Measurements from ENCODE around the gene RASD1.
"Not testable (repeated sequence)": the region's sequence is repeated elsewhere in the genome, so short reads cannot be mapped to it uniquely, and the experiment has no call there.

The RASD1 gene

DNA sequence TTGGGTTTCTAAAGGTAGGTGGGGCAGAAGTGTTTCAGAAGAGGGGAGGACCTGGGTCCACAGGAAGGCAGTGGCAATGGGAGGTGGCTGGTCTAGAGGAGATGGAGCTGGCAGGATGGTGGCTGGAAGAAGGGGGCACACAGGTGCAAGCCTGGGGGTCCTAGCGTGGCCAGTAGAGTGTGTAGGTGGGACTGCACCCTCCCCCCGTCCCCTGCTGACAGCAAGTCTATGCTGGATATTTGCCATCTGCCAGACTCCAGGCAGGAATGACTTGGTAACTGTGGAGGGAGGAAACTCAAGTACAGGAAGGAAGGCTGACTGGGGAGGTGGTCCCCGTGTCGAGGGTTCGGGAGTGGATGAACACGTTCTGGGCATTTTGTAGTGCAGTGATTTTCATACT is 10.8 kb downstream of the RASD1 start:
- Mint-ChIP-seq H3K4me3 (no peak overlapping the region), H3K27ac (no peak overlapping the region), H3K27me3 (no peaks in the 10 kb centered on the region), H3K4me1 (ENCODE audit: low read depth) (peaks cover 63% of the 10 kb centered on the region), H3K9me3 (no peaks in the 10 kb centered on the region), H3K36me3 (ENCODE audit: low read depth) (peaks cover 58% of the 10 kb centered on the region)

DNA sequence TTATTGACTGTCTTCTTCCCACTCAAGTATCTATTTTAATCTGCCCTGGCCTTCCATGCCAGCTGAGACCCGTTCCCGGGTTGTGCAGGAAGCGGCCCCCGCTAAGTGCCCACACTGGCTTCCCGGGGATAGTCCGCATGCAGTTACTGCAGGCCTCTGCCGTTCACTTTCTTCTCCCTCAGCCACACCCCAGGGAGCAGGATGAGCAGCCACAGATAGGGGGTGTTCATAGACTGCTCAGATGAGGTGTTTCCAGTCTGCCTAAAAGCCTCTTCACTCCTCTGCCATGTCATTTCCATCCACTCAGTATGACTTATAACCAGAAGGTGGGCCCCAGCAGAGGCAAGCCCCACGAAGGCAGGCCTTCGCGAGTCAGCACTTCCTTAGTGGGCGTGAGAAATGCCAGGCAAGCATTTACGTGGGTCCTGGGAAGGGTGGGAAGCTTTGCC is 11.7 kb downstream of the RASD1 start:
- peak overlapping the region; percentile 66 for H3K27ac Mint-ChIP-seq
- no peaks in the 10 kb centered on the region for H3K9me3 Mint-ChIP-seq
- no peak overlapping the region for H3K4me3 Mint-ChIP-seq
- no peaks in the 10 kb centered on the region for H3K27me3 Mint-ChIP-seq
- peaks cover 51% of the 10 kb centered on the region for H3K36me3 Mint-ChIP-seq (ENCODE audit: low read depth)
- H3K4me1 Mint-ChIP-seq (ENCODE audit: low read depth), result peaks cover 73% of the 10 kb centered on the region

DNA sequence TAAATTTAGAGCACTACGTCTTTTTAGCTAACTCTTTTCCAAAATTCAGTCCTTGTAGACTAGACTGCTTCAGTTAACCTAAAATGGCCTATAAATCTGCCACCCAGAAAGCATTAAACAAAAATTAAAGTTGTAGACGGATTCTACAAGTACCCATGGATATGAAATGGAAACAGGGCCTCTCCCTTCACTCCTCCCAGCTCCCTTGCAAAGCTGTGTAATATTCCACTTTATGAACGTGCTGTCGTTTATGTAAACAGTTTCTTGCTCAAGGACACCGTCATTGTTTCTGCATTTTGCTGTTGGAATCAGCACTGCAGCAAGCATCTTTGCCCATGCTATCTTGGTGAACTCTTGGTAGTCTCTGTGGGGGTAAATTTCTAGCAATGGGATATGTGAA is 14.3 kb downstream of the RASD1 start:
- H3K4me1 Mint-ChIP-seq (ENCODE audit: low read depth), result peaks cover 79% of the 10 kb centered on the region
- H3K27me3 Mint-ChIP-seq, result no peaks in the 10 kb centered on the region
- no peak overlapping the region for H3K4me3 Mint-ChIP-seq
- H3K36me3 Mint-ChIP-seq (ENCODE audit: low read depth), result peaks cover 29% of the 10 kb centered on the region
- H3K9me3 Mint-ChIP-seq, result no peaks in the 10 kb centered on the region
- no peak overlapping the region for H3K27ac Mint-ChIP-seq

DNA sequence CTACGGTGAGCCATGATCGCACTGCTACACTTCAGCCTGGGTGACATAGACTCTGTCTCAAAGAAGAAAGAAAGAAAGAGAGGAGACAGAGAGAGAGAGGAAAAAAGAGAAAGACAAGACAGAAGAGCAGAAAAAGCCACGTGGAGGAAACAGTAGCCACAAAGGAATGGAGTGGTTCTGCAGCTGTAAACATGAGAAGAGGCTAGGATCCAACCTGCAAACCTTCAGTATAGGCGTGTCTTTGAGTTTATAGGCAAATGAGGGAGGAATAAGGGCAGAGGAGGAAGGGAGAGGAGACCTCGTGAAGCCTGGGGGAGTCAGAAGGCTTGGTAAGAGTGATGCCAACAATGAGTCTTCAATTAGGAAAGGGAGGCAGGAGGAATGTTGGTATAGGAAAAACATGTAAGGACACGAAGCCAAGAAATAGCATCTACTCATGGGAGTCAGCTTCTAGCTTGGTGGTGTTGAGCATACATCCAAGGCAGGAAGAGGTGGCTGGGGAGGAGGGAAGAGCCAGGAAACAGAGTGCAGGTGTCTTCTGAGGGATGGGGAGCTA is 15.5 kb downstream of the RASD1 start:
- Mint-ChIP-seq H3K27me3 (no peaks in the 10 kb centered on the region), H3K27ac (peak overlapping the region; percentile 12), H3K9me3 (no peaks in the 10 kb centered on the region), H3K36me3 (ENCODE audit: low read depth) (peaks cover 24% of the 10 kb centered on the region), H3K4me1 (ENCODE audit: low read depth) (peaks cover 80% of the 10 kb centered on the region), H3K4me3 (no peak overlapping the region)

DNA sequence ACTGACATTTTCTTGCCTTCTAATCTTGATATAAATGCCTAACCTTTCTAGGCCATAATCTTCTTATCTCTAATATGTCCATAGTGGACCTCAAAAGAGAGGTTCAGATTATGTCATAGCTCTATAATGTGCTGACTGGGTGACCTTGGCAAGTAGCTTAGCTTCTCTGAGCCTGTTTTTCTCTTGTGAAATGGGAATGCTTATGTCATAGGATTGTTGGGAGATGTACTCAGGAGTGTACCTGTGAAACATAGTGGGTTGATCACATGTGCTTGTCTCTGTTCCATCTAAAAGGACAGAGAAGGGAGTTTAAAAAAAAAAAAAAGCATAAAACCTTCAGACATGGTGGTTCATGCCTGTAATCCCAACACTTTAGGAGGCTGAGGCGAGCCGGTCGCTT is 17.0 kb downstream of the RASD1 start:
- H3K4me1 Mint-ChIP-seq (ENCODE audit: low read depth), result peaks cover 69% of the 10 kb centered on the region
- no peaks in the 10 kb centered on the region for H3K9me3 Mint-ChIP-seq
- peak overlapping the region; percentile 15 for H3K27ac Mint-ChIP-seq
- H3K4me3 Mint-ChIP-seq, result no peak overlapping the region
- no peaks in the 10 kb centered on the region for H3K27me3 Mint-ChIP-seq
- peaks cover 15% of the 10 kb centered on the region for H3K36me3 Mint-ChIP-seq (ENCODE audit: low read depth)

DNA sequence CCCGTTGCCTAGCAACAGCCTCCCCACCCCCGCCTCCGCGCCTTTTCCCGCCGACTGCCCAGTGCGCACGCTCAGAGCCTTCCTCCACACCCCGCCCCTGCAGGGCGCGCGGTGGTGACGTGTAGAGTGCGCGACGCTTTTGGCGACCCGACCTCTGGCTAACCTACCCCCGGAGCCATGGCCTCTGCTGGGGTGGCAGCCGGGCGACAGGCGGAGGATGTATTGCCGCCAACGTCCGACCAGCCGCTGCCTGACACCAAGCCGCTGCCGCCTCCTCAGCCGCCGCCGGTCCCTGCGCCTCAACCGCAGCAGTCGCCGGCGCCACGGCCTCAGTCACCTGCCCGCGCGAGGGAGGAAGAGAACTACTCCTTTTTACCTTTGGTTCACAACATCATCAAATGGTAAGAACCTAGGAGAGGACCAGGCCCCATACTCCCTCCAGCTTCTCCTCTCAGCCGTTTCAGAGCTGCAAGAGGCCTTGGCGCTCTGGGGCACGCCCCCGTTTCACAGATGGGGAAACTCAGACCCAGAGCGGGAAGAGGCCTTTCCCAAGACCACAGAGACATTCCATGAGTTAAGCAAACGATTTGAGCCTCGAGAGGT is 19.2 kb downstream of the RASD1 start, which contains the start of gene MED9:
MED9 (plus strand) TSS at position 136 of the 603 bp plus-strand sequence; CDS start at position 178, 42 bp downstream.
- peaks cover 3% of the 10 kb centered on the region for H3K27me3 Mint-ChIP-seq
- no peaks in the 10 kb centered on the region for H3K9me3 Mint-ChIP-seq
- H3K36me3 Mint-ChIP-seq (ENCODE audit: low read depth), result peaks cover 5% of the 10 kb centered on the region
- peak within 1 kb of the TSS; percentile 92 for H3K4me3 Mint-ChIP-seq
- H3K27ac Mint-ChIP-seq, result peak within 1 kb of the TSS; percentile 90
- peaks cover 58% of the 10 kb centered on the region for H3K4me1 Mint-ChIP-seq (ENCODE audit: low read depth)

DNA sequence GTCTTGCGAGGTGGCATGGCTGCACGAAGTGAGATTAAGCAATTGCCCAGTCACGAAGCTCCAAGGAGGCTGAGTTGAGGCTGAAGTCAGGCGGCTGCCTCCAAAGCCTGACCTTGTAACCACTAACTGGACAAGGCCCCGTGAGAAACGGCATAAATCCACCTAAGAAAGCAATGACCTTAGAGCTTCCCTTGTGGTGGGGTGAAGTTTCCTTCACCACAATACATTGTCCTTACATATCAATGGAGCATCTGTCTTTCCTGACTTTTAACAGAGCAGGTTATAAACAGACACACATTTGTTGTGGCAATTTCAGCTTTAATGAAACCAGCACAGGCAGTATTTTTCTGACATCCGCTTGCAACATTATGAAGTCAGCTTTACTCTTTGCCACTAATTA is 21.9 kb downstream of the RASD1 start:
- Mint-ChIP-seq H3K4me3 (no peak overlapping the region), H3K36me3 (ENCODE audit: low read depth) (no peaks in the 10 kb centered on the region), H3K27me3 (peaks cover 3% of the 10 kb centered on the region), H3K9me3 (no peaks in the 10 kb centered on the region), H3K27ac (no peak overlapping the region), H3K4me1 (ENCODE audit: low read depth) (peaks cover 32% of the 10 kb centered on the region)

DNA sequence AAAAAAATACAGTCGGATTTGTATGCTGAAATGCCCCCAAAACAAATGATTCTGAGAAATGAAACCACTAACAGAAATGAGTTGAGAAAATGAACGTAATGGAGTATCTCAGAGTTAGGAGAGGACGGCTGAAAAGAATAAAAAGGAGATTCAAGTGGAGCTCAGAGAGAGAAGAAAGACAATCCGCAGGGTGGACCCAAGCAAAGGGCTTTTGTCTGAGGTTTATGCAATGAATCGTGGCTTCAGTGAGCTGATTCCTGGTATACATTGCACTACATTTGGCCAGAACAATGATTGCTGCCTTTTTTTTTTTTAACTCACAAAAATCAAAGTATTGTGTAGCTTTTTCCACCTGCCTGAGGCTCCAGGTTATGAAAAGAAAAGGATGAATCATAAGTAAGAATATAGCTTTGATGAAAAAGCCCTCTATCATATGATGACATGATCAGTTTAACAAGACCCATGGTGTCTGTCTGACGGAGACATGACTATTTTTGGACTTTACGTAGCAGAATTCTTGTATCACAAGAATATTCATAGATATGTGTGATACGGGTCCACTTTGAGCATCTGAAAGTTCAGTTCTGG is 23.8 kb downstream of the RASD1 start:
- Mint-ChIP-seq H3K27me3 (peaks cover 3% of the 10 kb centered on the region), H3K4me3 (no peak overlapping the region), H3K36me3 (ENCODE audit: low read depth) (no peaks in the 10 kb centered on the region), H3K4me1 (ENCODE audit: low read depth) (peaks cover 16% of the 10 kb centered on the region), H3K9me3 (no peaks in the 10 kb centered on the region), H3K27ac (no peak overlapping the region)

DNA sequence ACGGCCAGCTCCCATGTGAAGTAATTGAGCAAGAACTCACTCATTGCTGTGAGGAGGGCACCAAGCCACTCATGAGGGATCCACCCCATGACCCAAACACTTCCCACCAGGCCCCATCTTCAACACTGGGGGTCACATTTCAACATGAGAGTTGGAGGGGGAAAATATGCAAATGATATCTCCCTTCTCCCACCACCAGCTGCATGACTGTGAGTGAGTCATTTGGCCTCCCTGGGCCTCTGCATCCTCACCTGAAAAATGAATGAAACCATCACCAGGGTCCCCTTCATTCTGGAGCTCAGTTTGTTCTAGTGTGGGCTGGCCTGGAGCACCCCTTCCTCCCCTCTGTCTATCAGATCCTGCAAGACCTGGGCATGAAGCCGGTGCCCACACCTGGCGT is 26.2 kb downstream of the RASD1 start:
- H3K4me3 Mint-ChIP-seq, result no peak overlapping the region
- H3K4me1 Mint-ChIP-seq (ENCODE audit: low read depth), result peaks cover 9% of the 10 kb centered on the region
- no peak overlapping the region for H3K27ac Mint-ChIP-seq
- H3K9me3 Mint-ChIP-seq, result no peaks in the 10 kb centered on the region
- H3K36me3 Mint-ChIP-seq (ENCODE audit: low read depth), result no peaks in the 10 kb centered on the region
- peaks cover 3% of the 10 kb centered on the region for H3K27me3 Mint-ChIP-seq

DNA sequence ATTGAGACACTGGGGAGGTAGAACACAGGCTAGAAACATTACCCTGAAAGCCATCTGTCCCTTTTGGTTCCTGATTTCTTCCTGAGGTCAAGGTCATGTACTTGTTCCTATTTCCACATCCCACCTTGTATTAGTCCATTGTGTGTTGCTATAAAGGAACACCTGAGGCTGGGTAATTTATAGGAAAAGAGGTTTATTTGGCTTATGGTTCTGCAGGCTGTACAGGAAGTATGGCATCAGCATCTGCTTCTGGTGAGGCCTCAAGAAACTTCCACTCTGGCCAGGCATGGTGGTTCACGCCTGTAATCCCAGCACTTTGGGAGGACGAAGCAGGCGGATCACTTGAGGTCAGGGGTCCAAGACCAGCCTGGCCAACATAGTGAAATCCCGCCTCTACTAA is 26.8 kb downstream of the RASD1 start:
- Mint-ChIP-seq H3K36me3 (ENCODE audit: low read depth) (no peaks in the 10 kb centered on the region), H3K27ac (no peak overlapping the region), H3K4me1 (ENCODE audit: low read depth) (peaks cover 9% of the 10 kb centered on the region), H3K27me3 (peaks cover 7% of the 10 kb centered on the region), H3K4me3 (no peak overlapping the region), H3K9me3 (no peaks in the 10 kb centered on the region)

DNA sequence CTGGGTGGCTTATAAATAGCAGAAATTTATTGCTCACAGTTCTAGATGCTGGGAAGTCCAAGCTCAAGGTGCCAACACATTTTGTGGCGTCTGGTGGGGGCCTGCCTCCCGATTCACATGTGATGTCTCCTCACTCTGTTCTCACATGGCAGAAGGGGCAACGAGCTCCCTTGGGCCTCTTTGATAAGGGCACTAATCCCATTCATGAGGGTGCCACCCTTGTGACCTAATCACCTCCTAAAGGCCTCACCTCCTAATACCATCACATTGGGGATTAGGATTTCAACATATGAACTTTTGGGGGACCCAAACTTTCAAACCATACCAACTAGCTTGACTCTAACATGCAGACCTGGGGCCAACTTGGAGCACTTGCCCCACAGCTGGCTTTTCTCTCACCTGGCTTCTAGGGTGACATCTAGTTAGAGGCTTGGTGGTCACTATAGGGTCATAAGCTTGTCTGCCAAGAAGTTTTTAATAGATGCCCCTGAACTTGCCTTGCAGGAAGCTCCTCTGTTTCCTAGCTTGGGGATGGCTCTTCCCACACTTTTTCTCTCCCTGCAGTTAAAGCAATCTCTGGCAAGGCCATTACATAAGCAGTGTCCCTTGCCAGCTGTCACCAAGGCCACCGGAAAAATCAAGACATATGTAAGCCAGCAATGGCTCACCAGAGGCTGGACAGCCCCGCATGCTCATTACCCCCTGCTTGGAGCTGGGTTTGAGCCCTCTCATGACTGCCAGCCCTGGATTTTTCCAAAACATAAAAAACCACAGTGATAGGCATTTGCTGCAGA is 27.8 kb downstream of the RASD1 start:
- Mint-ChIP-seq H3K27me3 (peaks cover 7% of the 10 kb centered on the region), H3K4me3 (no peak overlapping the region), H3K4me1 (ENCODE audit: low read depth) (peaks cover 9% of the 10 kb centered on the region), H3K27ac (no peak overlapping the region), H3K36me3 (ENCODE audit: low read depth) (no peaks in the 10 kb centered on the region), H3K9me3 (no peaks in the 10 kb centered on the region)

DNA sequence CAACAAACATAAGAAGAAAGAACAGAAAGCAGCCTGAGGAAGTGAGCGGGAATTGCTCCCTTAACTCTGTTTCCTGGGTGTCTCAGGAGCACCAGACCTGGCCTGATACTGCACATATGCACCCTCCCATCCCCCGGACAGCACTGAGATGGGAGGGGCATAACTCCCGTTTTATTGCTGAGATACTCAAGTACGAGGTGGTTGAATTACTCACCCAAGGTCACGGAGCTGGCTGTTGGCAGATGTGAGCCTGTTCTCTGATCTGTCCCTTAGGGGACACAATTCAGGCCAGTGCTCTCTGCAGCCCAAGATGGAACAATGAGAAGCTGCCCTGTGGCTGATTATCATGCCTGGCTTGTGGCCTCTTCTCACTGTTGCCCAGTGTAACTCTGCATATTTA is 28.5 kb downstream of the RASD1 start:
- no peaks in the 10 kb centered on the region for H3K9me3 Mint-ChIP-seq
- H3K27me3 Mint-ChIP-seq, result peaks cover 4% of the 10 kb centered on the region
- H3K4me1 Mint-ChIP-seq (ENCODE audit: low read depth), result peaks cover 6% of the 10 kb centered on the region
- no peak overlapping the region for H3K4me3 Mint-ChIP-seq
- no peaks in the 10 kb centered on the region for H3K36me3 Mint-ChIP-seq (ENCODE audit: low read depth)
- no peak overlapping the region for H3K27ac Mint-ChIP-seq

DNA sequence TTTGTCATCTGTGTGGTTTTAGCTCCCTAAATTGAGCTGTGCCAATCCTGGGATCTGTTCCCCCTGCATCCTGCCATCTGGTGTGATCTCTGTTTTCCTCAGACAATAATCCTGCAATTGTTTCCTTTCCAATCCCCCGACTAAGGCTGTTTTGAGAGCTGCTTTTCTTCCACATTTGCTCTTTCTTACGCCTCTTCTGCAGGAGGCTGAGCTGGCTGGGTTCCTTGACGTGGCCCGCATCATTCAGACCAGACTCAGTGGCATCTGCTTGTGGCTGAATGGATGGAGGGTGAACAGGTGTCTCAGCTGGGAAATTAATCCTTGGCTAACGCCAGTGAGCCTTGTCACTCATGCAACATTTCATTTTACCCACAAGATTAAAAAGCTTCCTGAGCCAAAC is 29.2 kb downstream of the RASD1 start:
- no peak overlapping the region for H3K4me3 Mint-ChIP-seq
- no peaks in the 10 kb centered on the region for H3K9me3 Mint-ChIP-seq
- peaks cover 4% of the 10 kb centered on the region for H3K27me3 Mint-ChIP-seq
- peaks cover under 1% of the 10 kb centered on the region for H3K4me1 Mint-ChIP-seq (ENCODE audit: low read depth)
- no peaks in the 10 kb centered on the region for H3K36me3 Mint-ChIP-seq (ENCODE audit: low read depth)
- no peak overlapping the region for H3K27ac Mint-ChIP-seq

DNA sequence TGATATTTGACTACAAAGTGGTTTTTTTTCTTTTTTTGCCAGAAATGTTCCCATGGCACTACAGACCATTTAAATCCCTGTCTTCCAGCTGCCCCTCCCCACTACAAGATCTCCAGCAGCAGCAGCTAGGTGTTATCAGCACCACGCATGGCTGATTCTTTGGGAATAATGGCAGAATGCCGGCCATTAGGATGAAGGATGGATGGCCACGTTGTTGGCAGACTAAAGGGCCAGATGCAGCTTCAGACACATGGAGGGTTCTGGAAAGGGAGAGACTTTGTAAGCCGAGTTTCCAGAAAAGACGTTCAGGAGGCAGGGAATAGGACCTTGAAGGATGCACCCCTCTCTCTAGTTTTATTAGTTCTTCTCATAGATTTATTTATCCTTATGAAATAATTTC is 29.7 kb downstream of the RASD1 start:
- Mint-ChIP-seq H3K9me3 (no peaks in the 10 kb centered on the region), H3K4me1 (ENCODE audit: low read depth) (no peaks in the 10 kb centered on the region), H3K4me3 (no peak overlapping the region), H3K36me3 (ENCODE audit: low read depth) (no peaks in the 10 kb centered on the region), H3K27ac (no peak overlapping the region), H3K27me3 (peaks cover 4% of the 10 kb centered on the region)

DNA sequence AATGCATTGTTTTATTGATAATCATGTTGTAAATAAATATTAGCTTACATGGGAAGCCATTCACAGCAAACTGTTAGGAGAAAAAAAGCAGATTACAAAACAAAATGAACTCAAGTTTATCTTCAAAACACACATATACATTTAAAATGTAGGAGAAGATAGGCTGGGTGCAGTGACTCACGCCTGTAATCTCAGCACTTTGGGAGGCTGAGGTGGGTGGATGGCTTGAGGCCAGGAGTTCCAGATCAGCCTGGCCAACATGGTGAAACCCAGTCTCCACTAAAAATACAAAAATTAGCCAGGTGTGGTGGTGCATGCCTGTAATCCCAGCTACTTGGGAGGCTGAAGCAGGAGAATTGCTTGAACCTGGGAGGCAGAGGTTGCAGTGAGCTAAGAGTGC is 30.3 kb downstream of the RASD1 start:
- H3K27ac Mint-ChIP-seq; H3K9me3 Mint-ChIP-seq; H3K27me3 Mint-ChIP-seq; H3K4me3 Mint-ChIP-seq; H3K4me1 Mint-ChIP-seq (ENCODE audit: low read depth); H3K36me3 Mint-ChIP-seq (ENCODE audit: low read depth): not testable (repeated sequence)

All from stimulated activated naive CD8-positive, alpha-beta T cell treated with anti-CD3 and anti-CD28 coated beads, Interleukin-15, Interleukin-2, amounts not matched to agents 100 ng/mL and 50 ng/mL, for 24 hours (primary cell).